Subcutaneous adipose tissue (tissue), 4 donors: ENCODE data around the gene USP6. TPM values are rescaled to one million over a fixed set of nuclear protein-coding genes. Genes with fewer than 3 reads are reported as not detected.

Experiments used
- CTCF ChIP-seq: fragments of 450-650 bp; IDR thresholded peaks from one replicate; pipeline ENCODE4 v1.5.1; 2016; ENCODE audit warnings: low read depth, mild to moderate bottlenecking, control low read depth, antibody characterized with exemption, moderate library complexity
- total RNA-seq, 4 donors: library from RNA; depleted of rRNA; stranded (reverse); fragments of >200 nt; gene quantifications; one replicate each; pipeline ENCODE4 v1.1.0, GENCODE V29; 2016

Gene USP6
- total RNA-seq, 4 donors from 2014 or later: 0.22 to 5.1 (median 0.51) TPM; not detected in 1

GRCh38 chr17:5118219-5118618 is 2.4 kb downstream of the USP6 start:
- no peak for TF ChIP-seq CTCF

GRCh38 chr17:5120036-5120435 is 4.2 kb downstream of the USP6 start:
- no peak for TF ChIP-seq CTCF

GRCh38 chr17:5121186-5121841 is 5.5 kb downstream of the USP6 start:
- no peak for TF ChIP-seq CTCF

GRCh38 chr17:5122586-5123342 is 6.9 kb downstream of the USP6 start:
- TF ChIP-seq CTCF: no peak

GRCh38 chr17:5123343-5124124 is 7.7 kb downstream of the USP6 start:
- TF ChIP-seq CTCF: no peak

- no peak for TF ChIP-seq CTCF
Observed at GRCh38 chr17:5126719-5127488, 11.1 kb downstream of the USP6 start.
